GM18511 (cell line): ENCODE measurements around the gene ZBTB7B.
"Not testable (repeated sequence)": the region's sequence is repeated elsewhere in the genome, so short reads cannot be mapped to it uniquely, and the experiment has no call there.

Experiments used
- ATAC-seq: cut with Tn5 transposase; IDR thresholded peaks from one replicate; pipeline ENCODE4 v1.9.1; 2021; ENCODE audit warnings: mild to moderate bottlenecking, moderate library complexity; ENCODE audit not compliant: unreplicated experiment

ZBTB7B gene

DNA sequence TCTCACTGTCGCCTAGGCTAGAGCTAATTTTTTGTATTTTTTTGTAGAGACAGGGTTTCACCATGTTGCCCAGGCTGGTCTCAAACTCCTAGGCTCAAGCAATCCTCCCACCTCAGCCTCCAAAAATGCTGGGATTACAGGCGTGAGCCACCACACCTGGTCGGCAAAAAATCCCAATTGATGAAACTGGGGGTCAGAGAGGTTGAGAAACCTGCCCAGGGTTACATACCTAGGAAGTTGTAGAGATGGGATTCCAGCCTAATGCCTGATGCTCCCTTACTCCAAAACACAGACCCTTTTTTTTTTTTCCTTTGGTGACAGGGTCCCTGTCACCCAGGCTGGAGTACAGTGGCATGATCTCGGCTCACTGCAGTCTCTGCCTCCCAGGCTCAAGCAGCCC is 15.9 kb upstream of the ZBTB7B start:
- ATAC-seq: not testable (repeated sequence)

DNA sequence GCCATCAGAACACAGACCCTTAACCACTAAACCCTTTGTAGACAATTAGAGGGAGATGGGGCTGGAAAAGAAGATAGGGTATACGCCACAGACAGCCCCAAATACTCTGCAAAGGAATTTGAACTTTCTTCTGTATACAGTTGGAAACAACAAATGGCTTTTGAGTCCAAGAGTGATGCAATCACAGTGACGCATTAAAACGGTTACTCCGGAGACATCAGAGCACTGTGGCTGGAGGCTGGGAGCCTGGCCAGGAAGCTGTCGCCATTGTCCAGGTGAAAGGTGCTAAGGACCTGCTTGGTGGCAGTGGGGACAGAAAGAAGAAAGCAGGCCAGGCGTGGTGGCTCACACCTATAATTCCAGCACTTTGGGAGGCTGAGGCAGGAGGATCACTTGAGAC is 15.3 kb upstream of the ZBTB7B start:
- no peak for ATAC-seq

DNA sequence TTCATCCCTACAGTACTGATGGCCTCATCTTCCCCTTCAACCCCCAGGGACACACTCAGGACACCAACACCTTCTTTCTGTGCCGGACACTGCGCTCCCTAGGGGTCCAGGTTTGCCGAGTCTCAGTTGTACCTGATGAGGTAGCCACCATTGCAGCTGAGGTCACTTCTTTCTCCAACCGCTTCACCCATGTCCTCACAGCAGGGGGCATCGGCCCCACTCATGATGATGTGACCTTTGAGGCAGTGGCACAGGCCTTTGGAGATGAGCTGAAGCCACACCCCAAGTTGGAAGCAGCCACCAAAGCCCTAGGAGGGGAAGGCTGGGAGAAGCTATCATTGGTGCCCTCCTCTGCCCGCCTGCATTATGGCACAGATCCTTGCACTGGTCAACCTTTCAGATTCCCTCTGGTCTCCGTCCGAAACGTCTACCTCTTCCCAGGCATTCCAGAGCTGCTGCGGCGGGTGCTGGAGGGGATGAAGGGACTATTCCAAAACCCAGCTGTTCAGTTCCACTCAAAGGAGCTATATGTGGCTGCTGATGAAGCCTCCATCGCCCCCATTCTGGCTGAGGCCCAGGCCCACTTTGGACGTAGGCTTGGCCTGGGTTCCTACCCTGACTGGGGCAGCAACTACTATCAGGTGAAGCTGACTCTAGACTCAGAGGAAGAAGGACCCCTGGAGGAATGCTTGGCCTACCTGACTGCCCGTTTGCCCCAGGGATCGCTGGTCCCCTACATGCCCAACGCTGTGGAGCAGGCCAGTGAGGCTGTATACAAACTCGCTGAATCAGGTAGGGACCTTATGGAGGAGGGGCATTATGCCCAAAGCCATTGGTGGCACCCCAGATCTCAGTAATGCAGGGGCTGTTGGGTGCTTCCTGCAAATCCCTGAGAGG is 14.3 kb upstream of the ZBTB7B start:
- no peak for ATAC-seq

GRCh38 chr1:154989195-154989860 is 13.3 kb upstream of the ZBTB7B start:
- no peak for ATAC-seq

- ATAC-seq: no peak
These were observed 12.3 kb upstream of the ZBTB7B start for GRCh38 chr1:154990276-154990675.

- no peak for ATAC-seq
These were observed 9.7 kb upstream of the ZBTB7B start for GRCh38 chr1:154992721-154993571.

DNA sequence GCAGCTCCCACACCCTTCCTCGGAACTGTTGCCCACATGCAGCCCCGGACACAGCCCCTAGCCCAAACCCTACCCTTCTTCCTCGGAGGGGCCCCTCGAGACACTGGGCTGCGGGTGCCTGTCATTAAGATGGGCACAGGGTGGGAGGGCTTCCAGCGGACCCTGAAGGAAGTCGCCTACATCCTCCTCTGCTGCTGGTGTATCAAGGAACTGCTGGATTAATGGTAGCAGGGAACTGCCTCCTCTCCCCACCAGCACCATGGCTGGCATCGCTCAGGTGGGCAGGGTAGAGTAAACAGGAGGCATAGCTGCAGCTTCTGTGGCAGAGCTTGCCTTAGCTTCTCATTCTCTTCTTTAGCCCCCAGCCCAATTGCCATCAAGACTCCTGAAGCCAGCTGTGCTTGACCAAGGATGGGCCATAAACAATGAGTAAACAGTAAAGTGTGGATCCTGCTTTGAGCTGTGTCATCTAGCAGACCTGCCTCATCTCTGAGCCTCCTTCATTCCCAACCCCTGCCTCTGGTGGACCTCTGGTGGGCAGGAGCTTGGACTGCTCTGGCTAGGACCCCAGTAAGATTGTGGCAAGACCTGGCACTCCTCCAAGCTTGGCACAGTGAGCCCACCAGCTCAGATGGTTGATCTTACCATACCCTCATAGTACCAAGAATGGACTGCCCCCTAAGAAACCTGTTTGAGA is 8.9 kb upstream of the ZBTB7B start, which contains the start of gene LENEP:
TSS of gene LENEP (plus strand) at position 15 of the 697 bp plus-strand sequence. CDS start at position 37, 22 bp downstream.
- ATAC-seq: no peak

DNA sequence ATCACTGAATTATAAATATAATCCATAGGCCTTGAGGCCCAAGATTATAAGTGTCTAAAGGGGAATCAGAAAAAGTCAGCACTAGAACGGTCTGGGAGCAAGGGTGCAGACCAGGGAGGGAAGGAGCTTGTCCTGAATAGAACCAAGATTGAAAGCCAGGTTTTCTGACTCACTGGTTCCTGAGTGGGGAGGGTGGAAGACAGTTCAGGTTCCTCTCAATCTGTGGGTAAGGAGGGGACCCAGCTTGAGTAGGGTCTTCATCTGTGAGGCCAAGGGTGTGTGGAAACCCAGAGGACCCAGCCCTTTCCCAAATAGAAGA is 8.4 kb upstream of the ZBTB7B start:
- no peak for ATAC-seq

DNA sequence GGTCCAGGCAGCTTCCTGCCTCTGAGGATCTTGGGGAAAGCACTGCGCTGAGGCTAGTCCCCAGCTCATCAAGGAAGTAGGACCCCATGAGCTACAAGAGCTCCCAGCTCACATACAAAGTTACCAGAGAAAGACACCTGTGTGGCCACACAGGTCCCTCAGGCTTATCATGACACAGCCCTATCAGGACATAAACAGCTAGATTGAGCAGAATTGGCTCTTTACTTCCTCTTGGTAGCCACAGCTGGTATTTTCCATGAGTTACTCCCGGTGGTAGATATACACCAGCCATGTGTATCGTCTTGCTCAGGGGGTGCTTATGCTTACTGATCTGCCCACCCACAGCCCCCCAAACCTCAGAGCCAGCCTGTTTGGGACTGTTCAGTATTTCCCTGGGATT is 8.0 kb upstream of the ZBTB7B start:
- no peak for ATAC-seq

- ATAC-seq: not testable (repeated sequence)
These were observed 7.2 kb upstream of the ZBTB7B start for GRCh38 chr1:154995301-154995983.

DNA sequence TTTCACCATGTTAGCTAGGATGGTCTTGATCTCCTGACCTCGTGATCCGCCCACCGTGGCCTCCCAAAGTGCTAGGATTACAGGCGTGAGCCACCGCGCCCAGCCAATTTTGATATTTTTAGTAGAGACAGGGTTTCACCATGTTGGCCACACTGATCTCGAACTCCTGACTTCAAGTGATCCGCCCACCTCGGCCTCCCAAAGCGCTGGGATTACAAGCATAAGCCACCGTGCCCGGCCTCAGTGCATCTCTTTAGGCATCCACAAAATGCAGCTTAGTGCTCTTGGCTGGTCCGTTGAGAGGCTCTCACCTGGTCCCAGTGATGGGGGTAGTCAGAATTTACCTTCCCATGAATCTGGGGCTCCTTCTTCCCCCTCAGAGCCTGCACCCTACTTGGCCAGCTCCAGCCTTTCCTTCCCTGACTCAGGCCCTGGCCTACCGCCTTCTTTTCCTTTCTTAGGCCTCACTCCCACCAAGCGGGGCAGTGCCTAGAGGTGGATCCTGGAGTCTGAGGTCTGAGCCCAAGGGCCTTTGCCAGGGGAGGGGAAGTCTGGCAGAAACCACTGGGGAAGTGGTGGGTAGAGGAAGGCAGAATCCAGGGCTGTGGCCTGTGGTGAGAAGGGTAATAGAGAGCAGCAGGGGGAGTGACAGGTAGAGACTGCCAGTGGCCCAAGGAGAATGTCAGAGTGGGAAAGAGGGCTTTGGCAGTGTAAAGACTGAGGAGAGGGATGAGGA is 5.5 kb upstream of the ZBTB7B start:
- no peak for ATAC-seq

DNA sequence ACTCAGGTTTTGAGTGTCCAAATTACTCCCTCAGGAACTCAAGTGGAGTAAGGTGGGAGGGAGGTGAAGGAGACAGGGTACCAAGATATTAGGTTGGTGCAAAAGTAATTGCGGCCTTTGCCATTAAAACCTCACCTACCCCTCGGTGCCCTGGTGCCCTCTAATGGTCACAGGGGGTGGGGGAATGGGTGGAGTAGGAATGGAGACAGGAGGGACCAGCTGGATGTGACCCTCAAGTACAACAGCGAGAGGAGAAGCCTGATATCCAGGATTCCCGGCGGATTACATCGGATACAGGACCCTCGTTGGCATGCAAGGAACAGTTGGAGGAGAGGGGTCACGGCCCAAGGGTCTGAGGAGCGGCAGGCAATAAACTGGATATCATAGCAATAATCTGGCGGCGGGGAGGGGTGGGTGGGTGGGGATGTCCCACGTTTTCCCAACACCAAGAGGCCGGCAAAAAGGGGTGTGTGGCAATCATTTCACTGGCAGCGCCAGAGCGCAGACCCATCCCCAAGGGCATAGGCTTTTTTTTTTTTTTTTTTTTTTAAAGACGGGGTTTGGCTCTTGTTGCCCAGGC is 4.3 kb upstream of the ZBTB7B start:
- ATAC-seq: no peak

DNA sequence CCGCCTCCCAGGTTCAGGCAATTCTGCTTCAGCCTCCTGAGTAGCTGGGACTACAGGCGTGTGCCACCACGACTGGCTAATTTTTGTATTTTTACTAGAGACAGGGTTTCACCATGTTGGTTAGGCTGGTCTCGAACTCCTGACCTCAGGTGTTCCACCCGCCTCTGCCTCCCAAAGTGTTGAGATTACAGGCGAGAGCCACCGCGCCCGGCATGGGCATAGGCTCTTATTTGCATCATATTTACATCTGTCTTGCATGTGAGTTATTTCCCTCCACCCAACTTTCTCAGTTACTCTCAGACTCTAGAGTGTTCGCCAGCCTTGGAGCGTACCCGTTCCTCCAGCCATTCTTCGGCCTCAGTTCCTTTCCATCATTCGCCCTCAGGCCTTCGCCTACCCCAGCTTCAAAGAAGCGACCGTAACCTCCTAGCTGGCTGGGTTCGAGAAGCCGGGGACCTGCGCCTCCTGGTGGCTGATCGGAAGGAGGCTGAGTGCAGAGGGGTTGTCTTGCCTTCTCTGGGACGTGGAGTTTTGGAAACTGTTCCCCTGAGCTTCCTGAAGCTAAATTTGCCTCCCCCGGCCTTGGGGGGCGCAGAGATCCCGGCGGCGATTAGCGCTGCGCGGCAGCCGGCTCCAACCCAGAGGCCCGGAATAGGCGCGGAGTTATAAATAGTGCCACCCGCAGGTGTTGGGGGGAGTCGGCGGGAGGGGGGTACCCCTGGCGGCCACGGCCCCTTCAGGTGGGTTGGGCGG is 3.6 kb upstream of the ZBTB7B start:
- no peak for ATAC-seq

- no peak for ATAC-seq
These were observed 2.8 kb upstream of the ZBTB7B start for GRCh38 chr1:154999571-155000410.

- no peak for ATAC-seq
These were observed 2.2 kb upstream of the ZBTB7B start for GRCh38 chr1:155000411-155000725.

- ATAC-seq: peak; percentile 44
These were observed 1.7 kb upstream of the ZBTB7B start for GRCh38 chr1:155000726-155001424.

GRCh38 chr1:155001425-155001674 is 1.3 kb upstream of the ZBTB7B start:
- no peak for ATAC-seq
